ENCODE data around the gene AIRE. TPM values are rescaled to one million over a fixed set of nuclear protein-coding genes. Genes with fewer than 3 reads are reported as not detected.
A peak's percentile ranks its signal among the peaks of the same experiment; 100 is the strongest.
"Not testable (repeated sequence)": the region's sequence is repeated elsewhere in the genome, so short reads cannot be mapped to it uniquely, and the experiment has no call there.

The AIRE gene
- polyA plus RNA-seq, 12 donors: 0.05 to 0.84 (median 0.08) TPM; not detected in 4

DNA sequence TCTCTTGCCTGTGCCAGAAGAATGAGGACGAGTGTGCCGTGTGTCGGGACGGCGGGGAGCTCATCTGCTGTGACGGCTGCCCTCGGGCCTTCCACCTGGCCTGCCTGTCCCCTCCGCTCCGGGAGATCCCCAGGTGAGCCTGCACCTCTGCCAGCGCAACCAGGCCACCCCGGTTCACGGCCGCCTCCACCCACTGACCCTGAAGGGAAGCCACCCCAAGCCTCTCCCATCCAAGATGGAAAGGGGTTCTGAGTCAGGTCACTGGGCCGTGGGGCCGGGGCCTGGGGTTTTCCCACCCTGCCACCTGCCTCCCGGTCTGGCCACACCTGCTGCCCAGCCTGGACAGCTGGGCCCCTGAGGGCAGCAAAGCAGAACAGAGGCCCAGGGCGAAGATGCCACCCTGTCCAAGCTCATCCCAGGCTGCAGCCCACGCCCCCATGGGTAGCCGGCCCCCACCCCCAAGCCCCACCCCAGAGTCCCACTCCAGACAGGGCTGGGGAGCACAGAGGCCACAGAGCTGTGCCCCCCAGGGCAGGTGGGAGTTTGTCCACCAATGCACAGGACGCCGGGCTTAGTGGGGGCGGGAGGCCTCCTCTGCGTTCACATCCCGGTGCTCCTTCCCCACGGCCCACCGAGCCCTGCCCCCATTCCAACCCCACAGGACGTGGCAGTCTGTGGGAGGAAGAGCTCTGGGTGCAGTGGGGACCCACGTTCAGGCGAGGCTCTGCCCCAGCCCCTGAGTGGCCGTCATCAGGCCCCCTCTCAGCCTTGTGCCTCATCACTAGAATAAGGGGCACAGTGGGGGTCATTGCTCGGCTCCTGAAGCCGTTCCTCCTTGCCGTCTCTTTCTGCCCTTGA, 5.6 kb downstream of the AIRE start:
- DNase-seq: no peak

DNA sequence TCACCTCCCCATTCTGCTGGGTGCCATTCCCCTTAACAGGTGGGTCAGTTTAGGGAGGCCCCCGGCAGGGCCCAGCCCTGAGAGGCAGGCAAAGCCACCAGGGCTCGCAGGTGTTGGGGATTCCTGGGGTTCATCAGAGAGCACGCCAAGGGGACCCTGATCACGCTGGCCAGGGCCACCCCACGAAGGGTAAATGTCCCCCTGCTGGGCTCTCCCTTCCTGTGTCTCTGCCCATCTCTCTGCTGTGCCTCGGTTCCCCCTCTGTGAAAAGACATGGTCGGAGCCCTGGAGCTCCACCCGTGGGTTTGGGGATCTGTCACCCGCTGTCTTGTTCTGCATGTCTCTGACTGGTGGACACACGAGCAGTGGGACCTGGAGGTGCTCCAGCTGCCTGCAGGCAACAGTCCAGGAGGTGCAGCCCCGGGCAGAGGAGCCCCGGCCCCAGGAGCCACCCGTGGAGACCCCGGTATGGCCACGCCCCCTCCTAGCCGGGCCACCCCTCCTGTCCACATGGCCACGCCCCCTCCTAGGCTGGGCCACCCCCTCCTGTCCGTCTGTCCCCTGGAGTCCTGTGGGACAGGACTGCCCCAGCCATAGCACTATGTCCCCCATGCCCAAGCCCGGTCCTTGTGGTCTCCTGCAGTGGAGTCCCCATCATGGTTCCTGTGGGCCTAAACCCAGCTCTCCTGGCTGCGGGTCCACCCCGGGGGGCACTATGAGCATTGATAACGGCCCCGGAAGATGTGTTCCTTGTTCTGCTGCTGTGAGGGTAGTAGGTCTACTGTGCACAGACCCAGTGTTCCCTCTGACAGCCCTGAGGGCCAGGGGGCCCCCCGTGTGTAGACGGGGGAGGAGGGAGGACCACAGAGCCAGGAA, 6.5 kb downstream of the AIRE start:
- no peak for DNase-seq

DNA sequence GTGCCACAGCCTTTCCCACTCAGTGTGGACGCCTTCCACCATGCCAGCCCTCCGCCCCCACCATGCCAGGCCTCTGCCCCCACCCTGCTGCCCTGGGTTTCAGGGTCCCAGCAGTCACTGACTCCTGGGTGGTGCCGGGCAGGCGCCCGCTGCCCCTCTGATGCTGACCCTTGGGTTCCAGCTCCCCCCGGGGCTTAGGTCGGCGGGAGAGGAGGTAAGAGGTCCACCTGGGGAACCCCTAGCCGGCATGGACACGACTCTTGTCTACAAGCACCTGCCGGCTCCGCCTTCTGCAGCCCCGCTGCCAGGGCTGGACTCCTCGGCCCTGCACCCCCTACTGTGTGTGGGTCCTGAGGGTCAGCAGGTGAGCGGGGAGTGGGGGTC, 7.1 kb downstream of the AIRE start:
- DNase-seq: no peak

DNA sequence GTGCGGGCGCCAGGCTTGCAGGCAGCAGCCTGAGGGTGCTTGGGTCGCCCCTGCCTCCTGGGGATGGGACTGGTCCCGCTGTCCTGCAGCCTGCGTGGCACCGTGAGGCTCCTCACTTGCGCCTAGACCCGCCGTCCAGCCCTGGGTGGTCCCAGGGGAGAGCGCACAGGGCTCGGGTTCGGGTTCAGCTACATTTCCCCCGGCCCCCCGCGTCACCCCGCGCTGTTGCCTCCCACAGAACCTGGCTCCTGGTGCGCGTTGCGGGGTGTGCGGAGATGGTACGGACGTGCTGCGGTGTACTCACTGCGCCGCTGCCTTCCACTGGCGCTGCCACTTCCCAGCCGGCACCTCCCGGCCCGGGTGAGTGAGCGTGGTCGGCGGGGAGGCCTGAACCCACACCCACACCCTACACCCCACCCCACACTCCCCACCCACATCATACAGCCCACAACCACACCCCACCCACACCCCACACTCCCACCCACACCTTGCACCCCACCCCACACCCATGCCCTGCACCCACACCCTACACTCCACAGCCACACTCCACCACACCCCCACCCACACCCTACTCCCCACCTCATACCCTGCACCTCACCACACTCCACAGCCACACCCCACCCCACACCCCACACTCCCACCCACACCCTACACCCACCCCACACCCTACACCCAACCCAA, 8.0 kb downstream of the AIRE start:
- no peak for DNase-seq

DNA sequence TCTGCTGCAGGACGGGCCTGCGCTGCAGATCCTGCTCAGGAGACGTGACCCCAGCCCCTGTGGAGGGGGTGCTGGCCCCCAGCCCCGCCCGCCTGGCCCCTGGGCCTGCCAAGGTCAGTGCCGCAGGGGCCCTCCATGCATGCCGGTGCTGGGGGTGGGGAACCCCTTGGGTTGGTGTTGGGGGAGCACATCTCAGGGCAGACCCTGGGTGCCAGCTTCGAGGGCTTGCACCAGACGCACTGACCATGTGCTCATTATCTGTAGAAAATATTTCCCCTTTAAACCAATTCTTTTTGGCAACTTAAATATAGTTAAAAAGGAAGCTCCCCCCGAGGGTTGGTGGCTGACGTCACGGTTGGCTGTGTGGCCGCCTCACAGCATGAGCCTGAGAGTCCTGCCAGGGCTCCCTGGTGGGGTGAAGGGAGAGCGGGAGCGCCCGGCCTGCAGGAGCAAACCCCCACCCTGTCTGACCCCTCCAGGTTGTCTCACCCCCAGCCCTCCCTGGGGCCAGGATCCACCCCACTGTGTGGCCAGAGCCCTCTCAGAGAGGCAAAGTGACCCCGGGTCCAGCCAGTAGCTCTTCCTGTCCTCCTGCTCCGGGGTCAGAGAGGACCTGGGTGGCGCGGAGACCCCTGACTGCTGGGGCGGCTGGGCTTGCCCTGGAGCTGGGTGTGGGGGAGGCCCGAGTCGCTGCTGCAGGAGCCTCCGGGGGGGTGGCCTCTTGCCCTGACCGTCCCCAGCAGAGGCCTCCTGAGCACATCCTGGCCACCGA, 8.9 kb downstream of the AIRE start:
- DNase-seq: peak; percentile 79

DNA sequence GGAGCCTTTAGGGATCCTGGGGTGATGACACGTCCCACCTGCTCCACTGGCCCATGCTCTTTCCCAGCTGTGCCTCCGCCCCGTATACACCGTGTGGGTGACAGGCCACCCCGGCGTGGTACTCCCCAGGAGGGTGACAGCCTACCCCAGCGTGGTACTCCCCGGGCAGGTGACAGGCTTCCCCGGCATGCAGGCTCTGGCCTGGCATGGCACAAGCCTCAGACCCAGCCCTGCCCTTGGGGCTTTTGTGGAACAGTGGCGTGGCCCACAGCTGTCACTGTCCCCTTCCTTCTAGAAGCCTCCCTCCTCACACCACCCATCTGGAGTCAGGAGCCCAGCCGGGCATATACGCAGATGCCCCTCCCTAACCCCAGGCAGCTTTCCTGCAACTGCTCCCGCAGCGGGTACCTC, 9.5 kb downstream of the AIRE start:
- peak; percentile 39 for DNase-seq

DNA sequence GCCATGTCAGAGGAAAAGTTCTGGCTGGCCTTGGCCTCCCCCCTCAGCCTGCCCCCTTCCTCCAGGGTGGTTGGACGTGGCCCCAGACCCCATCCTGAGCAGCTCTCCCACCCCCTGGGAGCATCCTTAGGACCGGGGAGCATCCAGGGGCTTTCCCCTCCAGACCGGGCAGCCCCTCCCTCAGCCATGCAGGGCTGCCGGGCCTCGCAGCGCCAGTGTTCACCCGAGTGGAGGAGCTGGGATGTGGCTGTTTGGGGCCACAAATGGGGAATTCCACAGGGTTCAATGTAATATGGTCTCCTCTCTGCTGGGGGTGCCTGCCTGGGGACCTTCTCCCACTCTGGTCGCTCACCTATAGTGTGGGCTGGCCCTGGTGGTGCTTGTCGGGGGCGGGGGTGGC, 10.0 kb downstream of the AIRE start:
- DNase-seq: no peak

DNA sequence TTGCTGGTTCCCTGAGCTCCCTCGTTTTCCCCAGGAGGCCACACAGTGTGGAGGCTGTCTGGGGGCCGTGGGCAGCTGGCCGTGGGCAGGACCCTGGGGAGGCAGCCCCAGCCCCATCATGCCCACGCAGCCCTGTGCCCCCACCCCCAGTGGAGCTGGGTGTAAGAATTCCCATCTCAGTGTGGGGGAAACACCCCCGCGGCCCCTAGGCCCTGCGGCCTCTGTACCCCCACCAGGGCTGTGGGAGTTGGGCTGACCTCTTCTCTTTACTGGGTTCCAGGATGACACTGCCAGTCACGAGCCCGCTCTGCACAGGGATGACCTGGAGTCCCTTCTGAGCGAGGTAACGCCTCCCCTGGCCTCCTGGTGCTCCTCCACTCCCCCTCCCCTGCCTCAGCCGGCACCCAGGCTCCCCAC, 10.4 kb downstream of the AIRE start:
- DNase-seq: no peak

DNA sequence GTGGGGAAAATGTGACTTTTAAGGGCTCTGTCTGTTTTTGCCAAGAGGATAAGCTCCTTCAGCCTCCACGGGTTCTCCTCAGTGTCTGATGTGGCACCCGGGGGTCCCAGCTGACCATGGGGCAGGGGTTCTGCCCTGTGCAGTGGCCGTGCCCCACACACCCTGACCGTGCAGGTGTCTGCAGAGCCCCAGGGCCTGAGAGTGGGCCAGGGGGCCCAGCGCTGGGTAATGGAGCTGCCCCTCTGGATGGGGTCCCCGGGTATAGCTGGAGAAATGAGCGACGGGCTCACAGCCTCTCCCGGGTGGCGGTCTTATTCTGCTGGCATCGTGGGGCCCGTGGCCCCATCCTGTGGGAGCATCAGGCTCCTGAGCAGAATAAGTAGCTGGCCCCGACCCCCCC, 11.2 kb downstream of the AIRE start:
- no peak for DNase-seq

DNA sequence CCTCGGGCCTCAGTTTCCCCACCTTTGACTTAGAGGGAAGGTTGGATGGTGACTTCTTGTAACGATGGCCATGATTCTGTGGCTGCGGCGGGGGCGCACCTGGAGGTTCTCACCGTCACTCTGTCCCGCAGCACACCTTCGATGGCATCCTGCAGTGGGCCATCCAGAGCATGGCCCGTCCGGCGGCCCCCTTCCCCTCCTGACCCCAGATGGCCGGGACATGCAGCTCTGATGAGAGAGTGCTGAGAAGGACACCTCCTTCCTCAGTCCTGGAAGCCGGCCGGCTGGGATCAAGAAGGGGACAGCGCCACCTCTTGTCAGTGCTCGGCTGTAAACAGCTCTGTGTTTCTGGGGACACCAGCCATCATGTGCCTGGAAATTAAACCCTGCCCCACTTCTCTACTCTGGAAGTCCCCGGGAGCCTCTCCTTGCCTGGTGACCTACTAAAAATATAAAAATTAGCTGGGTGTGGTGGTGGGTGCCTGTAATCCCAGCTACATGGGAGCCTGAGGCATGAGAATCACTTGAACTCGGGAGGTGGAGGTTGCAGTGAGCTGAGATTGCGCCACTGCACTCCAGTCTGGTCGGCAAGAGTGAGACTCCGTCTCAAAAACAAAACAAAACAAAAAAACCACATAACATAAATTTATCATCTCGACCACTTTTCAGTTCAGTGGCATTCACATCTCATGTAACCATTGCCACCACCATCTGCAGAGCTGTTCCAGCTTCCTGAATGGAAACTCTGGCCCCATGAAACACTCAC, 12.0 kb downstream of the AIRE start:
- DNase-seq: peak; percentile 89

DNA sequence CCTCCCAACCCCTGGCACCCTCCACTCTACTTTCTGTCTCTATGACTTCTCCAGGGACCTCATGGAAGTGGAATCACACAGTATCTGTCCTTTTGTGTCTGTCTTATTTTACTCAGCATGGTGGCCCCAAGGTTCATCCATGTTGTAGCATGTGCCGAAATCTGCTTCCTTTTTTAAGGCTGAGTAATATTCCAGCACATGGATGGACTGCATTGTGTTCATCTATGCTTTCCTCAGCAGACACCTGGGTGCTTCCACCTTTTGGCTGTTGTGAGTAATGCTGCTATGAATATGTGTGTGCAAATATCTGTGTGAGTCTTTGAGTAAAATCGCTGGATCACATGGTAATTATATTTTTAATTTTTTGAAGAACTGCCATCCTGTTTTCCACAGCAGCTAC, 12.6 kb downstream of the AIRE start:
- no peak for DNase-seq

DNA sequence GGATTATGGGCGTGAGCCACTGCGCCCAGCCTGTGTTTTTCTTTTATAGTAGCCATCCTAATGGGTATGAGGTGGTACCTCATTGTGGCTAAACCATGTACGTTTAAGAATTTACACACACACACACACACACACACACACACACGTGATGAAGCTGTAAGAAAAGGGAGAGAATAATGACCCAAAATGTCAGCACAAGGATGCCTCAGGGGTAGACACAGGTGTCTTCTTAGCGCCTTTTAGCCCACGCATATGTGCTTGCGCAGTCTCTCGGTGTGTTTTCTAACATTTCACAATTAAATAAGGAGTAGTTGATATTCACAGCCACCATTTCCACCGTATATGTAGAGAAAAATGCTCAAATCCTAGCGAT, 13.4 kb downstream of the AIRE start:
- DNase-seq: no peak

DNA sequence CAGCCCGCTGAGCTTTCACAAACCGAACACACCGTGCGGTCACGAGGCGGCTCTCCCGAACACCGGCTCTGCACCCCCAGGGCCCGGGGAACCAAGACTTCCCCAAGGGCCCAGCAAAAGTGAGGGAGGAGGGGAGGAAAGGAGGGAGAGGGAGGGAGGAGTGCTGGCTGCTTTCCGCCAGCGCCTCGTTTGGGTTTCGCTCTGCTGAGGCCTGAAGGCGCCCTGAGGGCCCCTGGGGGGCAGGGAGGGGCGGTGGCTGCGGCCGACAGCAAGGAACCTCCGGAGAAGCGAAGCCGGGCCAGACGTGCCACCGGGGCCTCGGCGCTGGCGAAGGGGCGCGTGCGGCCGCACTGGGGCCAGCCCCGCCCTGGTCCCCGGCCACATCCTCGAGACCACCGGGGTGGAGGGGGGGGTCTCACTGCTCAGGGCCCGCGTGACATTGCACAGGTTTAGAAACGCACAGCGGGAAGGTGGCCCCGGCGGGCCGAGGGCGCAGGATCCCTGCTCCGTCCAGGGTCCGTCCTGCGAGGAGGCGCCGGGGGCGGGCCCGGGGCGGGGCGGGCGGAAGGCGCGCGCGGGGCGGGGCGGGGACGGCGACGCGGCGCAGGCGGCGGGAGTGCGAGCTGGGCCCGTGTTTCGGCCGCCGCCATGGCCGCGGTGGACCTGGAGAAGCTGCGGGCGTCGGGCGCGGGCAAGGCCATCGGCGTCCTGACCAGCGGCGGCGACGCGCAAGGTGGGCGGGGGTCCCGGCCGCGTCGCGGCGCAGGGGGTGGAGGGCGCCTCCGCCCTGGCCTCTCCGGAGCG, 14.0 kb downstream of the AIRE start, which contains the start of gene PFKL:
PFKL (plus strand) TSS at position 596 of the 804 bp plus-strand sequence; CDS start at position 649, 53 bp downstream.
- DNase-seq: peak; percentile 41

DNA sequence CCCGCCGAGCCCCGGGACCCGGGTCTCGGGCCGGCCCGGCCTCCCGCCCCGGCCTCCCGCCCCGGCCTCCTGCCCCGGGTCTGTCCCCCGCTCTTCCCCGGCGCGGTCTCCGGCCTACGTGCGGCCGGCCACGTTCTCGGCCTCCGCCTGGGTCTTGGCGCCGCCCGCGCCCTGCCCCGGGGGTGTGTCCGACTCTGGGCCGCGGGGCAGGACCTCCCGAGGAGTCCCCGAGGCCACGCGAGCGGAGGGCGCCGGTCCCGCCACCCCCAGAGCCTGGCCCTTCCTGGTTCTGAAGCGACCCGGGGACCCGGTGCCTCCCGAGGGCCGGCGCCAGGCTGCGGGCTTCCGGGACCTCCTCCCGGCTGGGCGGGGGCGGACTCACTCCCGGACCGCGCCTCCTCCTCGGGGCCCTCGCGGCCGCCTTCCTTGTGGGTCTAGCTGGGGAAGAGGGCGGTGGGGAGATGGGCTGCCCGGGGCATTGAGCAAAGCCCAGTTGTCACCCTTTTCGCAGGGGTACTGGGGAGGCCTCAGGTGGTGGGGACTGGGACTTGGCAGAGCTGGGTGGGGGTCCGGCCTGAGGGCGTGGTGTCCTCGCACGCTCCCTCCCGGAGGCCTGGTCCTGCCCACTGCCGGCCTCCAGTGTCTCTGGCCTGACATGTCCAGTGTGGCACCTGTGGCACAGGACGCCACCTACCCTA, 14.7 kb downstream of the AIRE start:
- peak; percentile 52 for DNase-seq

DNA sequence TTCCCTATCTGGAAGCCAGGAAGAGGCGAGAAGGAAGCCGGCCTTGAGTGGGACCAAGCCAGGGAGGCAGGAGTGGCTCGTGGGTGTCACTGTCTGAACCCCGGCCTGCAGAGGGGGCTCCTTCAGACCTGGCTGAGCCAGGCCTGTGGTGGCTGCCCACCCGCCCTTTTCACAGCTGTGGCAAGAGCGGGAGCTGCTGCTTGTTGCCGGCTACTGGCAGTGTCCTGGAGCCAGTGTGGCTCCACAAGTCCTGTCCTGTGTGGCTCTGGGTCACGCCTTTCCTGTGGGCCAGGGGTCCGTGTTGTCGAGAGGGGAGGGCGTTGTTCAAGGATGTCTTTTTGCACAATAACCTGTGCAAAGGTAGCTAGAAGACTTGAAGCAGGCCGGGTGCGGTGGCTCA, 15.5 kb downstream of the AIRE start:
- no peak for DNase-seq

DNA sequence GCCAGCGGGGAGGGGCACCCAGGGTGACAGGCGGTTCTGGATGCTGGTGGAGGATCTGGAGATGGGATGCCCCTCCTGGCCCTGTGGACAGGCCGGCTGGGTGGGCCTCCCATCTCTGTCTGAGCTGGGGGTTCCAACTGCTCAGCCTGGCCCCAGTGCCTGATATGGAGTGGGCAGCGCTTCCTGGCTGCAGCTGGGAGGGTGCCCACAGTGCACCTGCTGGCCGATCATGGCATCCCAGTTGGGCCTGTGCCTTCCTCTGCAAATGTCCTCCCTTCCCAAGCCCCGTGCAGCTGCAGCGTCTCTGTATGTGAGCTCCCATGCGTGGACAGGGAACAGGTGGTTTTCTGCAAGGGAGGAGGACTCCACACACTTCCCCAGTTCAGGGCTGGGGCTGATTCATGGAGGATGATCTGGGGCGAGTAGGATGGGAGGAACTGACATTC, 16.3 kb downstream of the AIRE start:
- no peak for DNase-seq

DNA sequence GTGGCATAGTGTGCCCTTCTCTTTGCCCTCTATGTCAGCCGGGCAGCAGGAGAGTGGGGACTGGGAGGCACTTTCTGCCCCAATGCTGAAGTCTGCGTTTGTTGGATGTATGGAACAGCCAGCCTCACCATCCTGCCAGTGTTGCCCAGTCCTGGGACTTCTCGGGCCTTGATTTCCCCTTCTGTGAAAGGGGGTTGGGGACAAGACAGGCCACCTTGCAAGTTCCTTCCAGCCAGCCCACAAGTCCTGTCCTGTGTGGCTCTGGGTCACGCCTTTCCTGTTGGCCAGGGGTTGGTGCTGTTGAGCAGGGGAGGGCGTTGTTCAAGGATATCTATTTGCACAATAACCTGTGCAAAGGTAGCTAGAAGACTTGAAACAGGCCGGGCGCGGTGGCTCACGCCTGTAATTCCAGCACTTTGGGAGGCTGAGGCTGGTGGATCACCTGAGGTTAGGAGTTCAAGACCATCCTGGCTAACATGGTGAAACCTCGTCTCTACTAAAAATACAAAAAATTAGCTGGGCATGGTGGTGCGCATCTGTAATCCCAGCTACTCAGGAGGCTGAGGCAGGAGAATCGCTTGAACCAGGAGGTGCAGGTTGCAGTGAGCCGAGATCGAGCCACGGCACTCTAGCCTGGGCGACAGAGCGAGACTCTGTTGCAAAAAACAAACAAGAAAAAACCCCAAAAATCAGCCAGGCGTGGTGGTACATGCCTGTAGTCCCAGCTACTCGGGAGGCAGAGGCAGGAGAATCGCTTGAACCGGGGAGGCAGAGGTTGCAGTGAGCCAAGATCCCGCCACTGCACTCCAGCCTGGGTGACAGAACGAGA, 17.1 kb downstream of the AIRE start:
- not testable (repeated sequence) for DNase-seq

DNA sequence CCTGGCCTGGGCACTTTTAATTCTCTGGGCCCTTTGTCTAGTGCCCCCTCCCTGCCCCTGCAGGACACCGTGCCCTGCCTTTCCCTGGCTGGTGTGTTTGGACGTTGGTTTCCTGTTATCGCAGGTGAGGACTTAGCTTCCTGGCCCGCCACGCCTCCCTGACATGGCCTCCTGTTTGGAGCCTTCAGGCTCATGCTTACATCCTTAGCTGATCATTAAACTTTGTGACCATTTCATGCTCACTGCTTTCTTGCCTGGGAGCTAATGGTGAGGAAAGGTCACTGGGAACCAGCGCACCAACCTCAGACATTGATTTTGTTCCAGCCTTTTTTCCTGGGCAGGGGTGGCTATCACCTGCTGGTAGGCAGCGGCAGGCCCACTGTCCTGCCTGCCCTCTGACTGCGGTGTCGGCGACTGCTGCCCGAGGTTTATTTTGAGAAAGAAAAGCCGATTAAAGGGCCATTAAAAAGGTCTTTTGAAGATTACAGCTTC, 17.9 kb downstream of the AIRE start:
- no peak for DNase-seq
